HL-60/S4 treated with retinoic acid at 250 ng/mL for 4 days and 3 days (cell line): Measurements from ENCODE around the gene LYPD3.

ENCODE experiments used
- in situ Hi-C: fragments of 300-500 bp; cut with MboI; formaldehyde crosslinking; loops from 2 replicates; pipeline ENCODE4 v1.7.0; 2022; ENCODE audit warnings: low sequenced_read_pairs

Gene LYPD3

DNA sequence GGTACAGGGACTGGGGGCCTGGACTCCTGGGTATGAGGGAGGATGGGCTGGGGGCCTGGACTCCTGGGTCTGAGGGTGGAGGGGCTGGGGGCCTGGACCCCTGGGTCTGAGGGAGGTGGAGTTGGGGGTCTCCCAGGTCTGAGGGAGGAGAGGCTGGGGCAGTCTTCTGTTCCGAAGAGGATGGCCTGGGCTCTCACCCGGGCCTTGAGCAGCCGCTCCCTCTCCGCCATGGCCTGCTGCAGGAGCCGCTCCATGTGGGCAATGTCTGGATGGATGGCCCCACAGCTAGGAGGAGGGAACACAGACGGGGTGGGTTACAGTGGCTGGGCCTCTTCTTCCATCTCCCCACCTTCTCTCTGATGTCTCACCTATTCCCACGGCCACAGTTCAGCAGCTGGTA, 21.0 kb upstream of the LYPD3 start:
- in situ Hi-C loops, result no loop called here

DNA sequence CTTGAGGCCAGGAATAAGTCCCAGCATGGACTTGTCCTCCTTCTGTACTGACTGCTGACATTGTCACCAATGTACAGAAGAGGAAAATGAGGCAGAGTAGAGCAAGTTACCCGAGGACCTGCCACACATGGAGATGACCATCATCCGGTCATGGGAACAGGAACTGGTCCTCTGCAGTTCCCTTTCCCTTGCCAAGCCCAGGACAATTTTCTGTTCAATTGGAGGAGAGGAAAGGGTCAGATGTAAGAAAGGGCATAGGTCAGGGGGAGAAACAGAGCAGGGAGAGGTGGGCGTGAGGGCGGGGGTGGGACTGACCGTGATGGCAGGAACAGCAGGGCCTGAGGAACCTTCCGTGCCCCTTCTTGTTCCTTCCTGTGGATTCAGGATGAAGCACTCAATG, 20.5 kb upstream of the LYPD3 start:
- in situ Hi-C loops, result no loop called here

DNA sequence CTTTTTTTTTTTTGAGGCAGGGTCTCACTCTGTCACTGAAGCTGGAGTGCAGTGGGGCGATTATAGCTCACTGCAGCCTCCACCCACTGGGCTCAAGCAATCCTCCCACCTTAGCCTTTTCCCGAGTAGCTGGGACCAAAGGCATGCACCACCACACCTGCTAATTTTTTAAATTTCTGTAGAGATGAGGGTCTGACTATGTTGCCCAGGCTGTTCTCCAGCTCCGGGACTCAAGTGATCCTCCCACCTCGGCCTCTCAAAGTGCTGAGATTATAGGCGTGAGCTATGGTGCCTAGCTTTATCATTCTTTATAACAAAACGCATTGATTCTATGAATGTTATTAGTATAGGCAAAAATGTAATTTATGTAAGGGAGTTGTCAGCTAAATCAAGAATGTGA, 17.9 kb upstream of the LYPD3 start:
- in situ Hi-C loops, result no loop called here

DNA sequence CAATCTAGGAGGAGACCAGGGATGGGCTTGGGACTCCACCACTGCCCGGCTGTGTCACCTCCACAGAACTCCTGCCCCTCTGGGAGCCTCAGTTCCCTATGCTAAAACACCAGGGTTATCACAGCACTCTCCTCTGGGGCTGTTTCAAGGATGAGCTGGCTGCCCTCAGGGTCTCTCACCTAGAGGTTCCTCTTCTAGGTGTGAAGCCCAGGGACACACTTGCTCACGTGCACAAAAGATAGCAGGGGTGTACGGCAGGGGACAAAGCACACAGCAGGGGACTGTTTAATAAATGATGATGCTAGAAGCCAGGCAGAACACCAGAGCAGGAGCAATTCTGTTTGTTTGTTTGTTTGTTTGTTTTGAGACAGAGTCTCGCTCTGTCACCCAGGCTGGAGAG, 16.8 kb upstream of the LYPD3 start:
- in situ Hi-C loops, result no loop called here

DNA sequence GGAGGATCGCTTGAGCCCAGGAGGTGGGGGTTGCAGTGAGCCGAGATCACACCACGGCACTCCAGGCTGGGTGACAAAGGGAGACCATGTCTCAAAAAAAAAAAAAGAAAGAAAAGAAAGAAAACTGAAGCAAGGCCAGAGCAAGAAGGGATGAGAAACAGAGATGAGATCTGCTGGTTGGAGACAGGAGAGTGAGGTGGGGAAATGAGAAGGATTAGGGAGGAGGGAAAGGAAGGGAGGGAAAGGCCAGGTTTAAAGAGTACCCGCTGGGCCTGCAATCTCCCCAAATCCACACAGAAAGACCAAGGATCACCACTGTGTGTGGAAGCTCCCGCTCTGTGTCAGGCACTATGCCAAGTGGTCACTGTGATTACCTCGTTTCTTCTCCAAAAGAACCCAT, 16.3 kb upstream of the LYPD3 start:
- in situ Hi-C loops, result no loop called here

DNA sequence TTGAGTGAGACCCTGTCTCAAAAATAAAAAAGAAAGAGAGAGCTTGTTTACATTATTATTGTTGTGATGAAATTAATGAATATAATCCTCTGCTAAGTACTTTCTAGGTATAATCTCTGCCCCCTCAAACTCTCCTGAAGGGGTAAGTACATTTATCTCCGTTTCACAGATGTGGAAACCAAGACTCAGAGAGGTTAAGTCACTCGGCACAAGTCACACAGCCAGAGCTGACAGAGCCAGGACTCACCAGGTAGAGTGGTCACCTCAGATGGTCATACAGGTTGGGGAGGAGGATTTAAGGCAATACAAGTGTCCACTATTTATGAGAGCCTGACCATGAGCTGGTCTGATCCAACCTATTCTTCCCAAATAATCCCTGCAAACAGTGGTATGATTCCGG, 15.2 kb upstream of the LYPD3 start:
- in situ Hi-C loops, result no loop called here

DNA sequence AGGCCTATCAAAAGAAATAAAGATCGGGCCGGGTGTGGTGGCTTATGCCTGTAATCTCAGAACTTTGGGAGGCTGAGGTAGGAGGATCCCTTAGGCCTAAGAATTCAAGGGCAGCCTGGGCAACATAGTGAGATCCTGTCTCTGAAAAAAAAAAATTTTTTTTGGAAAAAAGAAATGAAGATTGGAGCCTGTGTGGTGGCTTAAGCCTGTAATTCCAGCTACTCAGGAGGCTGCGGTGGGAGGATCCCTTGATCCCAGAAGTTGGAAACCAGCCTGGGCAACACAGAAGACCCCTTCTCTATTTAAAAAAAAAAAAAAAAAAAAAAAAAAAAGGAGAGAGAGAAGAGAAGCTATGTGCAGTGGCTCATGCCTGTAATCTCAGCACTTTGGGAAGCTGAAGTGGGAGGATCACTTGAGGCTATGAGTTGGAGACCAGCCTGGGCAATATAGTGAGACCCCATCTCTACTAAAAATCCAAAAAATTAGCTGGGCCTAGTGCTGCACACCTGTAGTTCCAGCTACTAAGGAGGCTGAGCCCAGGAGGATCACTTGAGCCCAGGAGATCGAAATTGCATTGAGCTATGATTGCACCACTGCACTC, 14.7 kb upstream of the LYPD3 start:
- in situ Hi-C loops, result no loop called here

DNA sequence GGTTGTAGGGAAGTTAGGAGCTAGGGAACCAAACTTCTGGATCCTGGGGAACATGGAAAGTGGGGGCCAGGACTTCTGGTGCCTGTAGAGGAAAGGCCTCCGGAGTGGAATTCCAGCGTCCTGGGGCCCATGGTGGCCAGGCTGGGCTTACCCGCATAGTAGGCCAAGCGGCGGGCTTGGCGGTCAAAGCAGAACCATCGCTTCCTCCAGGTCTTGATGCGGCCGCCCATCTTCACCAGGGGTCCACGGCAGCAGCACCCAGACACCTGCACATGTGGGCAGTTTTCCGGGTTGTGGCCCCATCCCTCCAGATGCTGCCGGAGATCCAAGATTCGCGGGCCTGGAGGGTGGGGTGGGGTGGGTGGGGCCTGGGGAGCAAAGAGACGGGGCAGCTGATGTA, 13.8 kb upstream of the LYPD3 start:
- in situ Hi-C loops, result no loop called here

DNA sequence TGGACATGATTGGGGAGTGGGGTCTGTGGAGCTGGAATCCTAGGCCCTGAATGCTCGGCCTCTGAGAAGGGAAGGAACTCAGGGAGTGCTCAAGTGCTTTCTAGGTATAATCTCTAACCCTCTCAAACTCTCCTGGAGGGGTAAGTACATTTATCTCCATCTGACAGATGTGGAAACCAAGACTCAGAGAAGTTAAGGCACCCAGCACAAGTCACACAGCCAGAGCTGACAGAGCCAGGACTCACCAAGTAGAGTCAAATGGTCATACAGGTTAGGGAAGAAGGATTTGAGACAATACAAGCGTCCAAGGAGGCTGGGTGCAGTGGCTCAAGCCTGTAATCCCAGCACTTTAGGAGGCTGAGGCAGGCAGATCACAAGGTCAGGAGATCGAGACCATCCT, 12.9 kb upstream of the LYPD3 start:
- in situ Hi-C loops, result no loop called here

DNA sequence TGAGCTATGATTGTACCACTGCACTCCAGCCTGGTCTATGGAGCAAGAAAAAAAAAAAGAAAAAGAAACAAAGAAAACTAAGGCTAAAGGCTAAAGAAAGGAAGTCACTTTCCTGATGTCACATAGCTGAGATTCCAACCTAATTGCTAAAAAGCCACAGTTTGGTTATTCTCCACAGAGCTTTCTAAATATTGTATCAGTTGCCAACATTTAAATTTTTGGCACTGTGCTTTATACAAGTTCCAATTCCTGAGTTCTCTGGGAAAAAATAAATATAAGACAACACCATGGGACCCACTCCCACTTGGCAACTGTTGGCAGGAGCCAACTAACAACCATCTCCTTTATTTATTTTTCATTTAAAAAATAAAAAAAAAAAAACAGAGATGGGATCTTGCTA, 11.2 kb upstream of the LYPD3 start:
- in situ Hi-C loops, result no loop called here

DNA sequence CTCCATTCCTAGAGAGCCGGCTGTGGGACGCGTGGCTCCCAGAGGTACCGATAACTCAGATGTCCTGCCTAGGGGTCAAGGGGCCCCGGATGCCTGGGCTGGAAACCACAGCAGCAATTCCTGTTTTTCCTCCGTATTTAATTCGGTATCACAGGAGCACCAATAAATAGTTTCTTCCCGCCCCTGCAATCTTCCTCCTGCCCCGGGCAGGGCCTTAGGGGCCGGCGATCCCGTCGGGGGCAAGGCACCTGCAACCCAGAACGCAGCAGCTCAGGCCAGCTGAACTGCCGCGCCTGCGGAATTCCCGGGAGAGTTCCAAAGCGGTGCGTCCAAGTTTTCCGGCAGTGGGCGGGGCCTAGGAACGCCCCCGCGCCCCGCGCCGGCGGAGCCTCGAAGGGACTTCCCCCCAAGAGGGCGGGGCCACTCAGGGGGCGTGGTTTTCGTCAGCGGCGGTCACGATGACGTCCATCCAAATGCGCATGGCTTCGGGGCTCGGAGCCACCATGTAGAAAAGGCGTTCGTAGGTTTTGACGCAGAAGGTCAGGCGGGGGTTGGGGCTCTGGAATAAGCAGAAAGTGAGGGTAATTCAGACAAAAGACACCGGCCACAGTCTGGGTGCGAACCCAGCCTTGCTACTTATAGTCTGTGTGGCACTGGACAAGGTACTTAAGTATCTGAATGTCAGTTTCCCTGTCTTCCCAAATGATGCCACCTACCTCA, 9.7 kb upstream of the LYPD3 start:
- in situ Hi-C loops, result no loop called here

DNA sequence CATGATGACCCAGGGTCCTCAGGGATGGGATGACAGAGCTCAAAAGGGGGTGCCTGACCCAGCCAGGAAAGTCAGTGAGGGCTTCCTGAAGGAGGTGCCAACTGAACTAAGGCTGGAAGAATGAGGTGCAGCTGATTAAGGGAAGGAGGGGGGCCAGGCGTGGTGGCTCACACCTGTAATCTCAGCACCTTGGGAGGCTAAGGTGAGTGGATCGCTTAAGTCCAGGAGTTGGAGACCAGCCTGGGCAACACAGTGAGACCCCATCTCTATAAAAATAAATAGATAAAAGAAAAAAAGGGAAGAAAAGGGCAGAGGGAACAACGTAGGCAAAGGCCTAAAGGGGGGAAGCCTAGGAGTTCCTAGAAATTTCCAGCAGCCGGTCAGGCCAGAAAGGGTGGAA, 9.1 kb upstream of the LYPD3 start:
- in situ Hi-C loops, result no loop called here

DNA sequence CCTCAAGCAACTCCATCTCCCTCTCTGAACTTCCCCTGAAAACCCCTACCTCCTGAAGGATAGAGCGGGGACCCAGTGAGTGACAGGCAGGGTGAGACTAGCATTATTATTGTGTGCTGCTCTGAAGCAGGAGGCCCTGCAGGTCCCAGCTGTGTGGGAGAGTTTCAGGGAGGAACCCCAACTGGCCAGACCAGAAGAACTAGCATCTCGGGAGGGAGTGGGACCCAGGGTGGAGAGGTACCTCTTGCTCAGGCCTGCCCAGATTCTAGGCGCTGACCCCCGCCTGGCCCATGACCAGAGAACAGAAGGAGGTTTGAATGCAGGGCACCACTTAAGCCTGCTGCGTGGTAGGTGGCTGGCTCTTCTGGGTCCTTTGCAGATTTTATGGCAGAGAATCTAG, 5.7 kb upstream of the LYPD3 start:
- in situ Hi-C loops, result no loop called here

DNA sequence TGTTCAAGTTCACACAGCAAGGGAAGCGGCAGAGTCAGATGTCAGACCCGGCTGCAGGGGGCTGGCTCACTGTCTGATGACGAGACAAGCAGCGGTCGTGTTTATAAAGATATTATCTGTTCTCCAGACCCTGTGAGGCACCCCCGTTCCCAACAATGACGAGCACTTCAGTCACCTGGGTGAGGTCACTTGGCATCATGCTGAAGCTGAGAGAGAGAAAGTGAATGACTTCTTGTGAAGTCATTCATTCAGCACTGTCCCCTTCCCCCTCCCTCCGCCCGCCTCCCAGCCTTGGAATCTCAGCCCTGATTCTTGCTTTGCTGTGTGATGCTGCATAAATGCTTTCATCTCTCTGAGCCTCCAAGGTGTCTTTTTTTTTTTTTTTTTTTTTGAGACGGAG, 4.9 kb upstream of the LYPD3 start:
- in situ Hi-C loops, result no loop called here

DNA sequence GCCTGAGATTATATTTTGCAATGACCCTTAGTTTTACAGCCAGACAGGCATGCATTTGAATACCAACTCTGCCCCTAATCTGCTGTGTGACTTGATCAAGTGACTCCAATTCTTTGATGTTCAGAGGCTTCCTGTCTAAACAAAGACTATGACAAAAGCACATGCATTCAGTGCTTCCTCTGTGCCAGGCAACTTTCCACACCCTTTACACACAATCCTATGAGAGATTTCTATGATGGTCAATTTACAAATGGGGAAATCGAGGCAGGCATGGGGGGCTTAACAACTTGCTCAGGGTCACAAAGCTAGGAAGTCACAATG, 3.7 kb upstream of the LYPD3 start:
- in situ Hi-C loops, result no loop called here

DNA sequence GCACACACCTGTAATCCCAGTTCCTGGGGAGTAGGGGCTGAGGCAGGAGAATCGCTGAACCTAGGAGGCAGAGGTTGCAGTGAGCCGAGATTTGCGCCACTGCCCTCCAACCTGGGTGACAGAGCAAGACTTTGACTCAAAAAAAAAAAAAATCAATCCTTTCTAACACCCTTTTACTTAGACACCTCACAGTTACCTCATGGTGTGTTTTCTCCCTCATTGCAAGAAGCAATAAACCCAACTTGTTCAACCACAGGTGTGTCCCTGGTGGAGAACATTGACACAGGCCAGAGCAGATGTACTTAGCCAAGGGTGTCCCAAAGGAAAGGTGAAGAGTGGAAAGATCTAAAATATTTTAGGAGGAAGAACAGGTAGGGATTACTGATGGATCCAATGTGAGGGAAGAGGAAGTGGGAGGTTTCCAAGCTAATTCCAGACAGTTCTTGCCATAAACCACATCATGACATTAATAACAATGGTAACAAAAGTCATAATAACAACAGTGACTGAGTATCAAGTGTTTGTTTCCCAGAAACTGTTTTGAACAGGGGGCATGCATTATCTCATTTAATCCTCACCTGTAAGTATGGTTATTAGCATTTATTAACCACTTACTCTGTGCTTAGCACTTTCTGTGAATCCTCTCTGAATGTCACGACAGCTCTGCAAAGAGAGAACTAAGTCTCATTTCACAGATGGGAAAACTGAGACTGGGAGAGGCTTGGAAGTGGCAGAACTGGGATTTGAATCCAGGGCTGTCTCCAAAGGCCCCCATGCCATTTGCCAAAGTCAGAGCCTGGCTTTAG, 3.1 kb upstream of the LYPD3 start:
- in situ Hi-C loops, result no loop called here

DNA sequence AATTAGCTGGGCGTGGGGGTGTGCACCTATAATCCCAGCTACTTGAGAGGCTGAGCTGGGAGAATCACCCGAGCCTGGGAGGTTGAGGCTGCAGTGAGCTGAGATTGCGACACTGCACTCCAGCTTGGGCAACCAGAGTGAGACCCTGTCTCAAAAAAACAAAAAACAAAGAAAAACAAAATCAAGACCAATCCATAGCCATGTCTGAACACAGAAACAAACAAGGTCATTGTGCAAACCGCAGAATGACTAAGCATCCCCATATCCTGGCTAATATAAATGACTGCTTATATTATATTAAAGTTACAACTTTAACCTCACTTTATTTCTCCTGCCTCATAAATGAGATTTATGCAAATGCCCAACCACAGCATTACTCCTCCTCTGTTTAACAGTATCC, 2.3 kb upstream of the LYPD3 start:
- in situ Hi-C loops, result no loop called here

DNA sequence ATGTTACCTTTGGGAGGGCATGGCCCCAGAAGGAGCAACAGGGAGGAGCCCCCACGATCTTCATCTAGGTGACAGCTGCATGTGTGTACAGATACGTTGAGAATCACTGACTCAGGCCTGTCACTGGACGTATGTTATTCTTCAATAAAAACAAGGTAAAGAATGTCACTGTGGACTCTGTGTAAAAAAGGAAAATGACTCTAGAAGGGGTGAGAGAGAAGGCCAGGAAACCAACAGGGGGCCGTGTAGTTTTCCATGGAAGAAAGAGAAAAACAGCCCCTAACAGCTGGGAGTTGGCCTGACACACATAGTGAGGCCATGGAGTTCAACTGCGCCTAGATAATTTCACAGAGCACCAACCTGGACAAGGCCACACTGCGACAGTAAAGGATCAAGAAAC, 1.9 kb upstream of the LYPD3 start:
- in situ Hi-C loops, result no loop called here

DNA sequence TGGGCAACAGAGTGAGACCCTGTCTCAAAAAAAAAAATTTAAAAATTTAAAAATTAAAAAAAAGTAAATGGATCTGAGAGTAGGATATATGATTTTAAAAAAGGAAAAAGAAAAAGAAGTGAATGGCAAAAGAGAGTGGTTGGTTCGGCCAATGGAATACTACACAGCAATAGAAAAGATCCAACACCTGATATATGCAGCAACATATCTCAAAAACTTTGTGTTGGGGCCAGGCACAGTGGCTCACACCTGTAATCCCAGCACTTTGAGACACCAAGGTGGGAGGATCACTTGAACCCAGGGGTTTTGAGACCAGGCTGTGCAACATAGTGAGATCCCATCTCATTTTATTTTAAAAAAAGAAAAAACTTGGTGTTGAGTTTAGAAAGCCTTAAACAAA, 1.4 kb upstream of the LYPD3 start:
- in situ Hi-C loops, result no loop called here

DNA sequence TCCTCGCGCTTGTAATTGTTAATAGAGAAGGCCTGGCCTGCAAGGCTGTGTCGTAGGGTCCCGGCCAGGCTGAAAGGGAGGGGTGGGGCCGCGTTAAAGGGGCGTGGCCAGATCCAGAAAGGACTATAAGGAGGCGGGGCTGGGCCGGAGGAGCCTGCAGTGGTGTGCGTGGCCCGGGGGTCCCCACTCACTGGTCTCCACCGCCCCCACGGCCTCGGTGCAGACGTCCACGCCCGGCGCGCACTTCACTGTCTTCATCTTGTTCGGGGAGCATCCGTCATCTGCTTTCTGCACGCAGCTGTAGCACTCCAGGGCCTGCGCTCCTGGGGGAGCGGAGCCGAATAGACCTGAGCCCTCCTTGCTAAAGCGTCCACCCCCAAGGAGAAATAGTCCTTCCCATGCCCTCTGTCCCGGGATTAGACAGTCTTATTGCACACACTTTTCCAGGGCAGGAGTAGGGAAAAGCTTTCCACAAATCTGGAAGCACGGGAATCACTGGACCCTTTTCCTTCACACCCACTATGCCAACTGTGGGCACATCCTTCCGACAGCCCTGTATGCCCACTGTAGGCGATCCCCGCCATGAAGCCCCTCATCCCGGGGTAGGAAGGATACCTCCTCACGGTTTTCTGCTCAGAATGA, 1.2 kb downstream of the LYPD3 start:
- in situ Hi-C loops, result no loop called here

DNA sequence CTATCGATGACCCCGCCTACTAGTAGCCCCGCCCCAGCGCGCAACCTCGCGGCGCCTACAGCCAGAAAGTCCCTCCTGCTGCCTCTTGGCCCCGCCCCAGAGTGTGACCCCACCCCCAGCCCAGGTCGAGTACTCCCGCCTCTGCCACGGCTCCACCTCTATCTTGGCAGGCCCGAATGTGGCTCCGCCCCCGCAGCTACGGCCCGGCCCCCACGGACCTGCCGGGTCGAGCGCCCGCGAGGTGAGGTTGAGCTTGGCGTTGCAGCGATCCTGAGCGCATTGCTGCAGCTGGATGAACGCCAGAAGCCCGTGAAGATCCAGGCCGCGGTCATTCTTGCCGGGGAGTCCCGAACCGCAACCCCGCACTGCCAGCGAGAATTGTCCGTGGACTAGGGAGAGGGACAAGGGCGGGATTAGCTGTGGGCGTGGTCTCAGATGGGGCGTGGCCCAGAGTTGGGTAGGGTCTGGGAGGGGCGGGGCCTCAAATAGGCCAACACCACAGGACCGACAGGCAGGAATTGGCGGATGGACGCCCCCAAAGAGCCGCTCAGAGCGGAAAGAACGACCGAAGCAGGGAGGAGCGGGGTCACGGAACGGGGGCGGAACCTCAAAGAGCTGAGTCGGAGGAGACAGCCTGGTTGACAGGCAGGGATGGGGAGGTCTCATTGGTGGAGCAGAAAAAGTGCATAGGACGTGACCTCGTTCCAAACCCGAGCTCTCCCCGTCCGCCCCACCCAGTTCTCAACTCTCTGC, 1.9 kb downstream of the LYPD3 start:
- in situ Hi-C loops, result no loop called here
